ENCODE measurements around the gene CHN1.

CHN1 gene

DNA sequence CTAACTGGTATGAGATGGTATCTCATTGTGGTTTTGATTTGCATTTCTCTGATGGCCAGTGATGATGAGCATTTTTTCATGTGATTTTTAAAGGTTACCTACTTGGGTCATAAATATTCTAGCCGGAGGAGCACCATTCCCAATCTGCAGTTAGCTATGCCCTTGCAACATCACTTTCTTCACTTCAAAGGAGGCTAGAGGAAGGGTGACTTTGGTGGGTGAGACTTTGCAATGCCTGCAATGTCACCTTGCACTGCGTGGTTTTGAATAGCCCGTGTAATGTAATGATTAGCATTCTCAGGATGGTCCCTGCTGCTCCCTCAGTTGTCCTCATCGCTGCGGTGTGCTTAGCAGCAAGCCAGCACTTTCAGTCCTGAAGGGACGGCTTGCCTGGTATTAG is 184.8 kb downstream of the CHN1 start:
- DNase-seq, result no peak

DNA sequence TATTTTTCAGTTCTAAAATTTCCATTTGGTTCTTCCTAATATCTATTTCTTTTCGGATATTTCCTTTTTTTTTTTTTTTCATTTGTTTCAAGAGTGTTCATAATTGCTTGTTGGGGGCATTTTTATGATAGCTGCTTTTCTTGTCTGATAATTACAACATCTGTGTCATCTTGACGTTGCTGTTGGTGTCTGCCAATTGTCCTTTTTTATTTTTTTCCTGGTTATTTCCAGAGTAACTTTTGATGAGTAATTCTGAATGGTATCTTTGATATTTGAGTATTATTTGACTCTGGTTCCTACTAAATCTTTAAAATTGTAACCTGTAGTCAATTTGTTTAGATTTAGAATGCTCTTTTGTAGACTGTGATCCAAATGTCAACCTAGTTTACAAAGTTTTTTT is 189.7 kb downstream of the CHN1 start:
- no peak for DNase-seq

DNA sequence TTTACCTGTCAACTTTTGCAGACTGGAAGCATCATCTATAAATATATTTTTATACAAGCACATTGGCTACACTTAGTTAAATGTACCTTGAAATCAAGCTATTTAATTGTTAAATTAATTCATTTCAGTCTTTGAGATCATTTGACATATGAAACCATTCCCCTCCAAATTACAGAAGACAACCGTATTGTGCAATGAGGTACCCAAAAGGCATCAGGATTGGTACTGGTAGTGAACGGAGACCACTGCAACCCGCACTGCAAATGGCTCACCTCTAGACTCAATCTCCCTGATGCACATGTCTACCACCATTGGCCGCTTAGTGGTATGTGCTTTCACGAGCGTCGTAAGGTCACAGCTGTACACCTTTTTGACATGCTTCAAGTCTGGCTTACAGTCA is 193.1 kb downstream of the CHN1 start:
- no peak for DNase-seq

DNA sequence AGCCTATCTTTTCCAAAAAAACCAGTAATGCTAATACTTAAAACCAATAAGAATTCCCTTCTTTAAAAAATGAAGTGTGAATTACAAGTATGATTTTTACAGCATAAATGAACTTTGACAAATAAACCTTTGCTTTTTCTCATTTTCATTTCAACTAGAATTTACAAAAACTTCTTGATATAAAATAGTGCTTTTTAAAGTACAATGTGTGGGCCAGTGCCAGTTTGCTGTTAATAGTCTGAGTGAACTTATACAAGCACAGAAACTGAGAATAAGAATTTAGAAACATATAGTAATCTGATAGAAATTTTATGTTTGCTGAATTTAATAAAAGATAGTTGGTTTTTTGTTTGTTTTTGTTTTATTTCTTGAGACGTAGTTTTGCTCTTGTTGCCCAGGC is 197.2 kb downstream of the CHN1 start:
- DNase-seq, result no peak

DNA sequence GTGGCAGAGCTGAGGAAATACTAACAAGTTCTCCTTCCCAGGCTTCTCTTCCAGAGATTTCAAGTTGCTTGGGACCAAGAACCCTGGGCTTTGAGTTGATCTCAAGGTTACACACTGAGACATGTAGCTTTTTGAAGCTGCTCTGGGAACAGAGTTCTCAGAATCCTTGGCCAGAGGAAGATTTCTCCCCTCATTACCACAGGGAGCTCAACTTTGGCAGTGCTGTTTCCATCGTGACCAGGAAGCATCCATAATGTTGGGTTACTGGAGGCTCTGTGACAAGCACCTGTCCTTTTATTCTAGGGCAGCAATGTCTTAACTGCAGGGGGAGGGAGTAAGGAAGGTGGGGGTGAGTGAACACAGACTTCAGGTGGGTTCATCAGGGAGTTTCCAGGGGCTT is 199.4 kb downstream of the CHN1 start:
- no peak for DNase-seq

DNA sequence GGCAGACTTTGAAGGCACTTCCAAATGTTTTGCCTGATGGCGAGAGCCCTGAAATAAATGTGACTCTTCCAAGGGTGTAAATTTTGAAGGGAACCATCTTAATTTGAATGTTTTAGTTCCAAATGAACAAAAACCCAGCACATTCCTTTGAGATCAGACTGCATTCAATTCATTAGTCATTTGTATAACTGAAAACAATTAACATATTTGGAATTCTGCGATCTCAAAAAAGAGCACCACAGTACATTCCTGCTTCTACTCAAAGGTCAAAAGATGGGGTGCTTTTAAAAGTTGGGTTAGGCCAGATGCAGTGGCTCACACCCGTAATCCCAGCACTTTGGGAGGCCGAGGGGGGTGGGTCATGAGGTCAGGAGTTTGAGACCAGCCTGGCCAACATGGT is 202.7 kb downstream of the CHN1 start:
- DNase-seq, result no peak

DNA sequence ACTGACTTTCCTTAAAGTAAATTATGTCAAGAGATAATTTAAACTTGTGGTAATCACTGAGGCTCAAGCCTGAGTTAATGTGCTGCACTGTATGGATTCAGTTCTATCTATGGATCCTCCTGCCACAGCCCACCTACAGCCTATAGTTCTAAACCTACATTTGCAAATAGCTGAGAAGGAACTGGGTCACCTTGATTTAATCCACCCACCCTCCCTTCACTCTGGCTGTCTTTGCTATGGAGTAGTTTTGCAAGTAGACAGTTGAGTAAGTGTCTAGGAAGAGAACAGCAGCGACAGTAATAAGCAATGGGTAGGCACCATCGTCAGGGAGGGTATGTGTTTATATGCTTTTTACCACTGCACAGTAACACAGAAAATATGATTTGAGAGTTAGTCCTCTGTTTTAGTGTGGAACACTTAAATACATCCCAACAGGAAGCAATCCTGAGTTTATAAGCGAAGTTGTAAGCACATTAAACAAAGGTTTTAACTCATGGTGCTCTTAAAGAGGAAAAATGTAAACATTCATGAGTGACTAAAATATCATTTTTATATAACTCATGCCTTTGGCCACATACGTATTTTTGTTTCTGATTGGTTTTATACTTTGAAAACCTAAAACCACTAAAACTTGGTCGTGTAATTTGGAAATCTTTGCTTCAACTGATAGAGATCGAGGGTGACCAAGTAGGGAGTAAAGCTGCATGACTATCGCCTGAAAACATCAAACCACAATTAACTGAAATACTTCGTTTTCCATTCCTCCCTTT is 204.6 kb downstream of the CHN1 start:
- no peak for DNase-seq

DNA sequence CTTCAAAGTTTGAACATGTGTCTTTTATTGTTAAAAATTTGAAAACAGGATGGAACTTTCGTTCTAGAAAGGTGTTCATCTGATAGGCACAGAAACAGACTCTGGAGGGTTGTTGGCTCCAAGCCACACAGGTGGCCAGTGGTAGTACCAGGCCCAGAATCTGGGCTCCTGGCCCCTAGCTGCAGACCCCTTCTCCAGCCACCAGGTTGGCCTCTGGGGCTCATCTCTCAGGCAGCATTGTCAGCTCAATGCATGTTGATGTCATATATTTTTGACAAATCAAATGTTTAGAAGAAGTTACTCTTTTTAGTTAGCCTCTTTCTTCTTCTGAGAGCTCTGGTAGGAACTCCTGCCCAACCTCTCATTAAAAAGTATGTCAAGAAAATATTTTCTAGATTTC is 206.4 kb downstream of the CHN1 start:
- no peak for DNase-seq

DNA sequence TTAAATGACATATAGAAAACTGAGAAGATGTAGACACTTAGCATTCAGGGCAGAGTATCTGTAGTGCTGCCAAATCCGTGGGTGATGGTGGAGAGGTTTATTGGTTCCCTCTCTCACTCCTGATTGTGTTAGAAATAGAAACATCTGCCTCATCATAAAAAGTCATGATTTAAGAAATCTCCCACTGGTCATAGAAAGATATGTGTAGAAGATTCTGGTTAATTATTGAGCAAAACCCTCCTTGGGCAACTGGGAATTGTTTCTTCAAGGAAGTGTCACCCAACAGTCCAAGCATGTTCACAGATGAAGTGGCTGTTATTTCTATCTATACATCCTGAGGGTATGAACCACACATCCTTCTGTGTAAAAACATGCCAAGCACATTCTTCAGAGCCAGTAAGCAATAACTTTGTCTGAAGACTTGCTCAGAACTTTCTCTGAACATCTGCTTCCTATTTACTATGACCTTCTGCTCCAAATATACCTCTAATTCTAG is 207.4 kb downstream of the CHN1 start:
- DNase-seq, result no peak

DNA sequence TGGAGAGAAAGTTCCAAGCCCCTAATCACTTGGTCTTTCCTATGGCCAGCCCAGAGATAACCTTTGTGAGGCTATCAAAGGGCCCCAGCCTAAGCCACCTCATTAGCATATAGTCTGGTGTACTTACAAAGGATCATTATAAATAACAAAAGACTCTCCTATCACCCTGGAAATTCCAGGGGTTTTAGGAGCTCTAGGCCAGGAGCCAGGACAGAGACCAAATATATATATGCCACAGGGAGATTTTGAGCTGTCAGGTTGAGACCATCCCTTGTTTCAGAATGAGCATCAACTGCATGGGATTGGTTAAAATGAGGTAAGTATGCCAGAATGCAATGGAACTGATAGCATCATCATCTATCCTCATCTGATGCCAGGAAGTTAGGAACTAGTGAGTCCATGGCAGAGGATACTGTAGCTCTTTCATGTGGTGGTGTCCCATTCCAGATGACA is 208.8 kb downstream of the CHN1 start:
- no peak for DNase-seq

DNA sequence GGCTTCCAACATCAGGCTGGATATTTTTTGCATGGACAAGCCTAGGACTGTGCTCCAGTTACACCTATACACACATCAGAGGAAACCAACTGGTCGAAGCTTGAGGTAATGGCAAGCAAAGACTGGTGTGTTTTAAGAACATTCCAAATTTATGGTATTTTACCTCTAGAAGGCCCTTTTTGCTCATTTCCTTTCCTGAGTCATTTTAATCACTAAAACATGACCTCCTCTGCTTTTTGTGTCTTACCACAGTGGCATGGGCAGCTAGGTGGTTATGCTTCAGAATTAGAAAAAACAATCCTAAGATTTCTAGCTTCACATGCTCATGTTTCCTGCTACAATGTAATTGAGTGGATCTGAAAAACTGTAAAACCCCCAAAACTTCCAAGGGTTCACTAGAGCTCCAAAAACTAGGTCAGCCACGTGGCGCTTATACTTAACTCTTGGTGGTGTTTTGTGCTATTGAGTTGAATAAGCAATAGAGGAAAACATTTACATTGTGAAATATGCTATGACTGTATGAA is 210.3 kb downstream of the CHN1 start:
- DNase-seq, result no peak

DNA sequence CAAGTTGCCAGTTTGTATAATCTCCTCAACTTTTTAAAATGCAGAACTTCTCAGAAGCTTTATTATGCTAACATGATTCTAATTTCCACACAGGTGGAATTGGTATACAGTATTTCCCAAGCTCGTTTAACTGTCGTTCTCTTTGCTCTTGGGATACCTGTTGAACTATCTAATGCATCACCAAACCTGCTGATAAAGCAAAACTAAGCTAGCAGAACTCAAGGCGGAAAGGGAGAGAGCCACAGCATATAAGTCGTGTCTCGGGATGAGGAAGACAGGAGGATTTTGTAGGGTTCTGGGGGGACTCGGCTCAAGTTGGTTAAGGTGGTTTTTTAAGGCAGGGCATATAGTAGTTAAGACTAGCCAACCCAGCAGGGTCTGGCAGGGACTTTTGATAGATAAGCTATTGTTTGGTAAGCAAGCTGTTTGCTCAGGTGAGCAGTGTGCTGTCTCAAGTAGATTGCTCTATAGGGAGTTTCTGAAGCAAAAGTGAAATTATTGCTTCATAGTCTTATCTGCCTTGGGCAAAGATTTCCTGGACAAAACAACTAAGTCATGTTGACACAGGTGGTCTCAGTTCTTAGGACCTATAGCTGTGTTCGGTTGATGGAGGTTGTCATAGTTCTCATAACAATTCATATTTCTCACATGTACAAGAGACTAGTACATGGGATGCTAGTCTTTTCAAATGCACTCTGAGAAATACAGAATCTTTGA is 212.7 kb downstream of the CHN1 start:
- DNase-seq, result no peak

DNA sequence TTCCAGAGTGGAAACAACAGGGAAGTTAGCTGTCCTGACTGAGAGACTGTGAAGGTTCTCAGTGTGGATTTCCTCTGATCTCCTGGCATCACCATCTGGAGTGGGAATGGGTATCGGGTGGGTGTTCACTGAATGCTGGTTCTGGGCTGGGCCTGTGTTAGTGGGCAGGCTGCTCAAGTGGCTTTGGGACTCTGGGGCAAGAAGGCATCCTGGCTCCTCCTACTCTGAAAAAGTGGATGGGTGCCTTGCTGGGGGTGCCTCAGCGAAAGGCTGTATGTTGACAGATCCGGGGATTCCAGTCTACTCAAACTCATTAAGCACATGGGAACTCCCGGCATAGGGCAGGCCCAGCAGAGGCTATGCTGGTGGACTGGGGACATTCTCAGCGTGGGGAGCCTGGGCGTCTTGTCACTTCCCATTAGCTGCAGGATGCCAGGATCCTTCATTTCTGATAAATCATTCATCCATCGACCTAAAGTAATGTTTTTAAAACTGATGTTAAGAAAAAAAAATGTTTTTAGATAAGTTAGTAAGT is 213.4 kb downstream of the CHN1 start:
- no peak for DNase-seq

DNA sequence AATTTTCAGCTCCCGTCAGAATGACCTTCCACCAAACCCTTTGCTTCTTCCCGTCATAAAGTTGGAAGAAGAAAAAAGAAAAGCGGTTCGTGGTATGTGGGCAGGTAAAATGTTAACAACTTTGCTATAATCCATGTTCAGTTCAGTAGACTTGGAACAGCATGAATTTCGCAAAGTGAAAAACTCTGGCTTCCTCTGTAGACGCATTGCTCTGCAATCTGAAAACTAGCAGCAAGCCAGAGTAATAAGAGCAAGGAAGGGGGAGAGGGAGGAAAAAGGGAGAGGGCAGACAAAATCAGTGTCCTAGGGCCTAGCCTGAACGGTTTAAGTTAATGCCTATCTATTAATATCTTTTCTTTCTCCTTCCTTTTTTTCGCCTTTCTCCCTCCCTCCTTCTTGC is 214.2 kb downstream of the CHN1 start:
- no peak for DNase-seq

DNA sequence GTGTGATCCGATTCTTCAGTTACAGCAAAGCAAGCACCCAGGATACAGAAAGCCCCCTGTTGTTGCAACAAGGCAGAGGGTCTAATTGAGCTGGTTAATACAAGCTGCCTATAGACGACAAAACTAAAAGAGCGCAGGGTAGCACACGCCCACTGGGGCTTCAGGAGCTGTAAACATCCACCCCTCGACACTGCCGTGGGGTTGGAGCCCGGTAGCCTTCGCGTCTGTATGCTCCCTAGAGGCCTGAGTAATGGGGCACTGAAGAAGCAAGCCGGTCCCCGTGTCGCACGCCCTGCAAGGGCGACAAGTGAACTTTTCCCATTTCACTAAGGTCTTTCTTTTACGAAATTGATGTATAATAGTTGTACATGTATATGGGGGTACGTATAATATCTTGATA is 216.2 kb downstream of the CHN1 start:
- no peak for DNase-seq

DNA sequence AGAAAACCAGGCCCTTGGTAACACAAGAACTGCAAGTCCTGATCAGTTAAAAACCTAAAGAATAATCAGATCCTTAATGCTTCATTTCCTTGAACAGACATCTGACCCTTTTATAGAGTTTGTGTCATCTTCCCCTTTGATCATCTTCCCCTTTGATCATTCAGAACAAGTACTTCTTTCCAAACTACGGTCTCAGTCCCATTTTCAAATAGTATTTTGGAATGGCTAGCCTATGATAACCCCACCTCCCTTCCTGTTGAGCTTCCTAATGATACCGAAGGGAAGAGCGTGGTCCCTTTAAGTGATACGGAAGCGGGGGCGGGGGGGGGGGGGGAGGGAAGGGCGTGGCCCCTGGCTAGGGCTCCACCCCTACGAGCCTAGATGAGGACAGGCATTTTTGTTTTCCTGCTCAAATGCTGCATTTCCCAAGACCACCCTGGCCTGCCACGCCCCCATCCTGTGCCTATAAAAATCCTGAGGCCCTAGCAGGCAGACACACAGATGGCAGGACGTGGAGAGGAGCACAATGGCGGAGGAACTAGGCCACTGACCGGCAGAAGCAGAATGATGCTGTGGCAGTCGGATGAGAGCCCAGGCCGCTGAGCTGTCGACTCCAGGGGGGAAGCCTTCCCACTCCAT is 216.8 kb downstream of the CHN1 start:
- DNase-seq, result no peak

DNA sequence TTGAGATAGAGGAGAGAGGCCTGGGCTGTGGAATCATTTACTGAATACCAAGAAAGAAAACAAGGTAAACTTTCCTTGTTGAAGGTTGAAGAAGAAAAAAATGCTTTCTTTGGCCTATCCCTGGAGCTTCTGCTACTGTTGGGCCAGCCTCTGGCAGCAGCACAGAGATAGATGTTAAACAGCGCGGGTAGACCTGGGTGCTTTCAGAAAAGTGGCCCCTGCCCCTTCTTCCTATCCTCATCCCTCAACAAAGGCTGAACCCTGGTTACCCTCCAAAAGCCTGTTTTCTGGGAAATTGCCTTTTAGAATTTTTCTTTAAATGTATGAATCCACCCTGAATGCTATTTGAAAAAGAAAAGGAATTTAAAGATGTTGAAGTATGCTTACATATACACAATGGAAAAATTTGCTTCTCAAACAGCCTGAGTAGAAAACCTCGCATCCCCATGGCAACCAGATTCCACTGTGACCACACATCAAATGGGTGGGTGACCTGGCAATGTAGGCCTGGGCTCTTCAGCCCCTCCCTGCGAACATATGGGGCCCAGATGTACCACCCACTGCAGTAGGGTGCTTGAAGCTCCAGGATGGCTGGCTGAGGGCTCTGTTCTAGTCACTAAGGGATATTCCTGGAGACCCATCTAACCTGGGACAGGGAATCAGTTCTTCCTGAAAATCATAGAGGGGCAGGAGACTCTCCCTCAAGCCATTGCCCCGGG is 217.5 kb downstream of the CHN1 start:
- DNase-seq, result no peak

DNA sequence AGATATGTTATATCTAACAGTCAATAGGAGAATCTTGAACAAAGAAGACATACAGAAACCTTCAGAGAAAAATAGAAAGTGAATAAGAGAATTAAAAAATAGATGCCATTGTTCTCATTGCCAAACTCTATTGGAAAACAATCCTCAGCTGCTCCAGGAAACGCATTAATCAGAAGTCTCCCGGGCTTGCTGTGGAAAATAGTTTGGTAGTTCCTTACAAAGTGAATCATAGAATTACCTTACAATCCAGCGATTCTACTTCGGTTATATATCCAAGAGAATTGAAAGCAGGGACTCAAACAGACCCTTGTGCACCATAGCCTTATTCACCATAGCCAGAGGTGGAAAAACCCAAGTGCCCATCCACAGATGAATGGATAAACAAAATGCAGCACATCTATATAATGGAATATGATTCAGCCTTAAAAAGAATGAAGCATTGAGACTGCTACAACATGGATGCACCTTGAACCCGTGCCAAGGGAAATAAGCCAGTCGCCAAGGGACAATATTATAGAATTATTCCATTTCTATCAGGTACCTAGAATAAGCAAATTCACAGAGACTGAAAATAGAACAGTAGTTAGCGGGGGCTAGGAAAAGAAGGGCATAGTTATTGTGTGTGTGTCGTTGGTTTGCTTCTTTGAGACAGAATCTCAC is 219.0 kb downstream of the CHN1 start:
- no peak for DNase-seq

DNA sequence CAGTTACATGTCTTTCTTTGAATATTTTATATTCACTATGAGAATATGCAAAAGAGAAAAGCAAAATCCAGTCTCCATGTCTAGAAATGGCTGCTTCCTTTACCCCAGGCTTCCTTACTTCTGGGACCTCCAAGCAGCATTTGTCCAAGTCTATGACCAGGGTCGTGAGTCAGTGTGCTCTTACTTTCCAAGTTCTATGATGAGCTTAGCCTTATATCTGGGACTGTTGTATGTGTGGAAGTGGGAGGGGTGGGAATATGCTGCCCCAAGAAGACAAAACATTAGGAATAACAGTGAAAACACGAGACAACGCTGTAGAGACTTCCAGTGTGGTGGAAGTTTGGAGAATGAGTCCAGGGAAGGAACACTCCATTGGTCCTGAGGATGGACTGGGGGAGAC is 219.7 kb downstream of the CHN1 start:
- no peak for DNase-seq

DNA sequence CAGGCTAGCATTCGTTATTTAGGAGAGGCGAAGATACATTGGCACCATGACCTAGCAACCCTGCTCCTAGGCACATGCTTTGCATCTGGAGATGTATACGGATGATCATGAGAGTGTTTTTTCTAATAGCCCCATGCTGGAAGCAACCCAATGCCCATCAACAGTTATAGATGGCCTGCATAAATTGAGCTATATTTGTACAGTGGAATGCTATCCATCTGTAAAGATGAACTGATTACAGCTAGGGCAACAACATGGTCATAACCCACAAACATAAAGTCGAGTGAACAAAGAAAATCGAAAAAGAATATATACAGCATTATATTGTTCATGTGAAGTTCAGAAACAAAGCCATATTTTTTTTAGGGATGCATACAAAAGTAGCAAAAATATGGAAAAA is 220.3 kb downstream of the CHN1 start:
- no peak for DNase-seq

DNA sequence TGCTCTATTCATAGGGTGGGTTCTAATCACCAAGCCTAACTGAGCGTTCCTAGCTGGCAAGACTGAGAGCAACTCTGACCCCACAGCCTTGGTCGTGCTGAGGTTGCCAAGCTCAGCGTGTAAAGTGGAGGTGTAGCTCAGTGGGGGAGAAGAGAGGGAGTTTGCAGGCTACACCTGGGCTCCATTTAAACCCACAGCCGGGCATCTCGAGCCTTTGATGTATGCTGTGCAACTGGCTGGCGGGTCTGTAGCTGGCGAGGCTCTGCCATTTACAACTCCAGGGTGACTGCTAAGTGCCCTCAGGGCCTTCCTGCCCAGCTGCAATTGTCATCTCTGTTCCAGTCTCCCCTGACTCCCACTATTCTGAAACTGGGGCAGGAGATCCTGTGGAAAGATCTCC is 220.9 kb downstream of the CHN1 start:
- no peak for DNase-seq

DNA sequence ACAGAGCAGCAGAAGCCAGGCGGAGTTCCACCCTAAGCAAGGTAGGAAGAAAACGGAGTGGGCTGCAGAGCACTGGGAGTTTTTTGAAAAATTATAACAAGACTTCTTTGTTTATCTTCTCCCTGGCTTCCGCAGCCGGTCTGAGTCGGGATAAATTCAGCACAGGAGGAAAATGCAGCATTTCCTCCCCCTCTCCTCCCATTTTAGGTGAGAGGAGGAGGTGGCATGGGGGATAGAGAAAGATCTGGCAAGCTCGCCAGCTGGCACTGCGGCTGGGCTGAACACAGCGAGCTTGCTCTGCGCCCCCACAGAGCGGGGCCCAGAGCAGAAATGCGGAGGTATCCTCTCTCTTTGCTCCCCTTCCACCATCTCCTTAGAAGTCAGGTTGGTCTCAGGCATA is 223.2 kb downstream of the CHN1 start:
- DNase-seq, result no peak
